ENCODE measurements around the gene WFDC2. TPM values are rescaled to one million over a fixed set of nuclear protein-coding genes. Genes with fewer than 3 reads are reported as not detected.

WFDC2 gene
- total and polyA plus RNA-seq, 10 of the 15 experiments (the other 5 are each of a cell fraction or from before 2014, with no cell fraction given) = 0.13 TPM; not detected in 9

DNA sequence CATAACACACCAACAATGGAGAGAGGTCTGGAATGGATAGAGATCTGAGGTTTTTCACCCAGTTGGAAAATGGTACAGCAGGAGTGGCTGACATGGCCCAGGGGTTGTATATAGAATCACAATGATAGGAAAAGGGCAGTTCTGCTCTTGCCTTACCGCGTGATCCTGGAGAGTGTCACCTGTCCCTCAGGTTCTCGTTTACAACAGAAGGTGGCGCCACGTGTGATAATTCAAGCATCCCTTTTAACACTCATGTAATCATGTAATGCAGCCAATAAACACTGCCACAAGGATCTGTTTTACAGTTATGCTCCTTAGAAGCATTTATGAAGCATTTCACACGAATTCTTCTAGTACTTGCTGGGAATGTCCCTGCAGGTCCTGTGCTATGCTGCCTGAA lies 12.9 kb upstream of the WFDC2 start:
- SMC1A ChIA-PET (ENCODE audit: uncharacterized antibody, unreplicated experiment) = interaction anchor here (1.1 kb wide), 1 partner anchor 314 kb away, joined by 3 read pairs; no protein-coding TSS in a partner anchor
- intact Hi-C loops (cut with micrococcal nuclease; ENCODE audit: unreplicated experiment) = loop anchor here (1.0 kb wide), 1 partner anchor 315 kb away; no protein-coding TSS in a partner anchor
- no peak for TF ChIP-seq SMAD5 (IDR thresholded peaks at IDR 0.05; ENCODE audit: low read depth)
- no peak for TF ChIP-seq E2F8 (IDR thresholded peaks at IDR 0.05; ENCODE audit: low read depth, partially characterized antibody)
- peak; percentile 35 to 47 (median 46); a peak in 4 of 6 replicates for TF ChIP-seq CTCF (IDR thresholded peaks at IDR 0.05 in 2 of 3, conservative IDR thresholded peaks at IDR 0.05 in 1 of 3; ENCODE audit: control insufficient read depth in 2 of 3, extremely low read depth in 1 of 3, insufficient read depth in 1 of 3, low read depth in 3 of 3, low read length in 3 of 3)
- TF ChIP-seq FOXK2 (IDR thresholded peaks at IDR 0.05) = no peak
- TF ChIP-seq BHLHE40 (IDR thresholded peaks at IDR 0.05; ENCODE audit: borderline replicate concordance in 1 of 2, low read depth in 2 of 2, low read length in 1 of 2) = no peak
- no peak for TF ChIP-seq KAT2A (conservative IDR thresholded peaks at IDR 0.05; ENCODE audit: control insufficient read depth, low read depth, low read length)
- TF ChIP-seq MXI1 (IDR thresholded peaks at IDR 0.05; ENCODE audit: low read depth, low read length) = no peak
- TF ChIP-seq, protein P1, sequence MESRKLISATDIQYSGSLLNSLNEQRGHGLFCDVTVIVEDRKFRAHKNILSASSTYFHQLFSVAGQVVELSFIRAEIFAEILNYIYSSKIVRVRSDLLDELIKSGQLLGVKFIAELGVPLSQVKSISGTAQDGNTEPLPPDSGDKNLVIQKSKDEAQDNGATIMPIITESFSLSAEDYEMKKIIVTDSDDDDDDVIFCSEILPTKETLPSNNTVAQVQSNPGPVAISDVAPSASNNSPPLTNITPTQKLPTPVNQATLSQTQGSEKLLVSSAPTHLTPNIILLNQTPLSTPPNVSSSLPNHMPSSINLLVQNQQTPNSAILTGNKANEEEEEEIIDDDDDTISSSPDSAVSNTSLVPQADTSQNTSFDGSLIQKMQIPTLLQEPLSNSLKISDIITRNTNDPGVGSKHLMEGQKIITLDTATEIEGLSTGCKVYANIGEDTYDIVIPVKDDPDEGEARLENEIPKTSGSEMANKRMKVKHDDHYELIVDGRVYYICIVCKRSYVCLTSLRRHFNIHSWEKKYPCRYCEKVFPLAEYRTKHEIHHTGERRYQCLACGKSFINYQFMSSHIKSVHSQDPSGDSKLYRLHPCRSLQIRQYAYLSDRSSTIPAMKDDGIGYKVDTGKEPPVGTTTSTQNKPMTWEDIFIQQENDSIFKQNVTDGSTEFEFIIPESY (IDR thresholded peaks at IDR 0.05) = no peak
- TF ChIP-seq PKNOX1 (IDR thresholded peaks at IDR 0.05) = 0 out of 2 replicates have a peak, but pooled peaks have one; percentile 9
- no peak for TF ChIP-seq ATF3 (IDR thresholded peaks at IDR 0.05; ENCODE audit: borderline replicate concordance, extremely low read depth, low read depth, low read length)
- TF ChIP-seq SREBF2 (IDR thresholded peaks at IDR 0.05; ENCODE audit: low read length) = no peak
- TF ChIP-seq ETV6 (conservative IDR thresholded peaks at IDR 0.05 in 1 of 2, IDR thresholded peaks at IDR 0.05 in 1 of 2; ENCODE audit: borderline replicate concordance in 1 of 2, low read depth in 1 of 2) = no peak
- no peak for TF ChIP-seq SUPT20H (IDR thresholded peaks at IDR 0.05; ENCODE audit: borderline replicate concordance, control insufficient read depth, low read depth, low read length)

More for the DNA sequence above, 12.9 kb upstream of the WFDC2 start:
- DNase-seq (ENCODE audit: low read depth, low spot score) = no peak
- Histone ChIP-seq H2AFZ (ENCODE audit: control insufficient read depth, low read depth, low read length) (no peak overlapping the region), H3K27ac (ENCODE audit: control insufficient read depth, insufficient read depth) (no peak overlapping the region), H3K9ac (ENCODE audit: control insufficient read depth, insufficient read depth, low read length) (no peak overlapping the region), H3K9me3 (replicated peaks; ENCODE audit: control insufficient read depth, insufficient read depth, low read length) (no peaks in the 10 kb centered on the region), H3K79me2 (ENCODE audit: control insufficient read depth, insufficient read depth, low read length) (no peaks in the 10 kb centered on the region), H3K27me3 (replicated peaks in 1 of 2; ENCODE audit: control insufficient read depth in 2 of 2, insufficient read depth in 2 of 2, low read length in 1 of 2) (peaks cover 0 to 3% of the 10 kb centered on the region in 2 experiments; a peak in 1 of 4 replicates), H3K4me1 (ENCODE audit: control insufficient read depth, insufficient read depth, low read length) (no peaks in the 10 kb centered on the region), H4K20me1 (ENCODE audit: control insufficient read depth, insufficient read depth) (no peaks in the 10 kb centered on the region), H3K4me2 (ENCODE audit: control insufficient read depth, insufficient read depth) (no peak overlapping the region), H3K36me3 (ENCODE audit: control insufficient read depth in 2 of 2, insufficient read depth in 2 of 2, low read length in 1 of 2) (no peaks in the 10 kb centered on the region), H3K4me3 (no peak overlapping the region)
- 2% methylated on average over 6 of the region's 6 CpGs for WGBS (ENCODE audit: insufficient coverage, insufficient replicate concordance, low lambda C conversion rate, missing lambda C conversion rate)
- POLR2A ChIA-PET = no interaction called here
- BruUV-seq (replicated peaks) = no TSS peak
- RAD21 ChIA-PET (ENCODE audit: unreplicated experiment) = interaction anchor here (1.8 kb wide), 1 partner anchor 315 kb away, joined by 10 read pairs; no protein-coding TSS in a partner anchor
- CTCF ChIA-PET = interaction anchor here (1.0 to 8.2 kb wide), 4 partner anchors 20 to 315 kb away, joined by 4 to 86 read pairs (median 42); no protein-coding TSS in a partner anchor
- in situ Hi-C loops (cut with MboI) = loop anchor here (5.0 kb wide), 1 partner anchor 316 kb away; no protein-coding TSS in a partner anchor
- peak; percentile 23 for FAIRE-seq
- peak; percentile 86 for ATAC-seq
